HG03108 (cell line): Measurements from ENCODE around the gene ITGA7.

Source experiments
- ATAC-seq: cut with Tn5 transposase; IDR thresholded peaks from one replicate; pipeline ENCODE4 v1.9.1; 2021; ENCODE audit warnings: moderate library complexity; ENCODE audit not compliant: unreplicated experiment

The ITGA7 gene, protein sequence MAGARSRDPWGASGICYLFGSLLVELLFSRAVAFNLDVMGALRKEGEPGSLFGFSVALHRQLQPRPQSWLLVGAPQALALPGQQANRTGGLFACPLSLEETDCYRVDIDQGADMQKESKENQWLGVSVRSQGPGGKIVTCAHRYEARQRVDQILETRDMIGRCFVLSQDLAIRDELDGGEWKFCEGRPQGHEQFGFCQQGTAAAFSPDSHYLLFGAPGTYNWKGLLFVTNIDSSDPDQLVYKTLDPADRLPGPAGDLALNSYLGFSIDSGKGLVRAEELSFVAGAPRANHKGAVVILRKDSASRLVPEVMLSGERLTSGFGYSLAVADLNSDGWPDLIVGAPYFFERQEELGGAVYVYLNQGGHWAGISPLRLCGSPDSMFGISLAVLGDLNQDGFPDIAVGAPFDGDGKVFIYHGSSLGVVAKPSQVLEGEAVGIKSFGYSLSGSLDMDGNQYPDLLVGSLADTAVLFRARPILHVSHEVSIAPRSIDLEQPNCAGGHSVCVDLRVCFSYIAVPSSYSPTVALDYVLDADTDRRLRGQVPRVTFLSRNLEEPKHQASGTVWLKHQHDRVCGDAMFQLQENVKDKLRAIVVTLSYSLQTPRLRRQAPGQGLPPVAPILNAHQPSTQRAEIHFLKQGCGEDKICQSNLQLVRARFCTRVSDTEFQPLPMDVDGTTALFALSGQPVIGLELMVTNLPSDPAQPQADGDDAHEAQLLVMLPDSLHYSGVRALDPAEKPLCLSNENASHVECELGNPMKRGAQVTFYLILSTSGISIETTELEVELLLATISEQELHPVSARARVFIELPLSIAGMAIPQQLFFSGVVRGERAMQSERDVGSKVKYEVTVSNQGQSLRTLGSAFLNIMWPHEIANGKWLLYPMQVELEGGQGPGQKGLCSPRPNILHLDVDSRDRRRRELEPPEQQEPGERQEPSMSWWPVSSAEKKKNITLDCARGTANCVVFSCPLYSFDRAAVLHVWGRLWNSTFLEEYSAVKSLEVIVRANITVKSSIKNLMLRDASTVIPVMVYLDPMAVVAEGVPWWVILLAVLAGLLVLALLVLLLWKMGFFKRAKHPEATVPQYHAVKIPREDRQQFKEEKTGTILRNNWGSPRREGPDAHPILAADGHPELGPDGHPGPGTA

DNA sequence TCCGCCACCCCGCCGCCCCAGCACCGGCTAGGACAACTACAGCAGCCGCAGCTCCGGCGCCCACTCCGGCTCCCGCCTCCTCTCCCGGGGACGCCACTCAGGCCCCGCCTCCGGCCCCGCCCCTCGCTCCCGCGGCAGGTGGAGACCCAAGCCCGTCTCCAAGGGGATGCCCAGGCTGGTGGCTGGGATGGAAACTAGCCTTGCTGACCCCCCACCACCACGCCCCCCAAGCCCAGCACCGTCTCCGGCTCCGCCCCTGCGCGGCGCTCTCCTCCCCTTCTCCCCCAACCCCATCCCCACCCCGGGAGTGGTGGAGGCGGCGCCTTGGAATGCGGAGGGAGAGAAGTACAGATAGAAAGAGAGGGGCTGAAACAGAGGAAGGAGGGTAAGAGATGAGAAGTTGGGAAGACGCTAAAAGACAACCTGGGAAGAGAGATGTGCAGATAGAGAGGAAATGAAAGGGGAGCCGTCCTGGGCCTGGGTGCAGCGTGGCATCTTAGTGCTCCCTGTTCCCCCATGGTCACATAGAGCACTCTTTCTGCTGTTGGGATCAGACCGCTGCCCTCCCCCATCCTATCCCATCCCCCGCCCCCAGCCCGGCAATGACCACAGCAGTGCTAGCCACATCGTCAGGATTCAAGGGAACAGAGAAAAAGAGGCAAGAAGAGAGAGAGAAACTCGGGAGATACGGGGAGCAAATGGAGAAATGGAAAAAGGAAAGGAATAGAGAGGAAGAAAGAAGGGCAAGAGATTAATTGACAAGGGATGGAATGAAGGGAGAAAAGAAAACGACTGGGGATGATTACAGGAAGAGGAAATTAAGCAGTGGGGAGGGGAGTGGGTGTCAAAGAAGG, at the start of gene ITGA7:
Gene ITGA7, minus strand, starts transcription at position 64 of the 854 bp plus-strand sequence. CDS start 222 bp downstream, outside the sequence.
- ATAC-seq: no peak

DNA sequence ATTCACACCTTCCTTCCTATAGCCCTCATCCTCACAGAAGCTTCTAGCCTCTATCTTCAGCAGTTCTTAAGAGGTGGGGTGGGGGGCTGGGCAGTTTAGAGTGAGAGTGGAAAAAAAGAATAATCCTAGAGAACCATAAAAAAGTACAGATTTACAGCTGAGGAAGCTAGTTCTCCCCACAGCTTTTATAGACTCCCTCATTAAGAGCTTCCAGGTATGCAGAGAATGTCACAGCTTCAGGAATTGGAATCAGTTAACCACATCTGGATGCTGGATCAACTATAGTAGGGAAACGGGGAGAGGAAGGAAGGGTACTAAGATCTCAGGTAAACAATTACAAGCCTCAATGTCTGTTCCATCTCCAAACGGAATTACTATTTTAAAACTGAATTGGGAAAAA, 47.5 kb upstream of the ITGA7 start:
- no peak for ATAC-seq

DNA sequence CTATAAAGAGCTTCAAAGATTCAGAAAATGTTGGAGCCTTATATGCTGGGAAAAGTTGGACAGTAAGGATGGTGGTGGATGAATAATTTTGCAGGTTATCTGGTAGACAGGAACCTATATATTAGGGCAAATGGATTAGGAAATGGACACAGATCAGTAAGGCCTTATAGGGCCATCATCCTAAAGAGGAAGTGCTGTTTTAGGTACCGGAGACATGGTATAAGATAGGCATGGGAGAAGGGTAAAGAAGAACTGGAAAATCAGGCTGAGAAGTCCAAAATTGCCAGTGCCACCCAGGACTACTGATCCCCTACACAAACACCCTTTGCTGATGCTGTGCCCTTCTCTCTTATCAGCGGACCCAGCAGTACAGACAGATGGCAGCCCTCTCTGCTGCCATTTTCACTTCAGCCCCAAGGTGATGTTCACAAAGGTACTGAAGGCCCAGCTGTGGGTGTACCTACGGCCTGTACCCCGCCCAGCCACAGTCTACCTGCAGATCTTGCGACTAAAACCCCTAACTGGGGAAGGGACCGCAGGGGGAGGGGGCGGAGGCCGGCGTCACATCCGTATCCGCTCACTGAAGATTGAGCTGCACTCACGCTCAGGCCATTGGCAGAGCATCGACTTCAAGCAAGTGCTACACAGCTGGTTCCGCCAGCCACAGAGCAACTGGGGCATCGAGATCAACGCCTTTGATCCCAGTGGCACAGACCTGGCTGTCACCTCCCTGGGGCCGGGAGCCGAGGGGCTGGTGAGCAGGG, 40.7 kb upstream of the ITGA7 start:
- no peak for ATAC-seq

DNA sequence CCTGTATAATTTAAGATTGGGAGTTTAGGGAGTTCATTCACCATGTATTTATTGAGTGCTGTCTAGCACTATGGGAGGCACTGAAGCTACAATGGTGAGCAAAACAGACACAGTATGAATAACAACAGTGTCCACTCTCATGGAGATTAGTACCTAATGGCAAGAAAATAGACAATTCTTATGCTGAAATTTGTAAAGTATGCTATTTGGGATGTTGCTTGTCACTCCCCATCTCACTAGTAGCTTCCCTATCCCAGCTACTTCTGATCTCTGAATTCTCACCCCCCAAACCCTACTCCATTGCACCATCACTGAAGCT, 39.2 kb upstream of the ITGA7 start:
- no peak for ATAC-seq

DNA sequence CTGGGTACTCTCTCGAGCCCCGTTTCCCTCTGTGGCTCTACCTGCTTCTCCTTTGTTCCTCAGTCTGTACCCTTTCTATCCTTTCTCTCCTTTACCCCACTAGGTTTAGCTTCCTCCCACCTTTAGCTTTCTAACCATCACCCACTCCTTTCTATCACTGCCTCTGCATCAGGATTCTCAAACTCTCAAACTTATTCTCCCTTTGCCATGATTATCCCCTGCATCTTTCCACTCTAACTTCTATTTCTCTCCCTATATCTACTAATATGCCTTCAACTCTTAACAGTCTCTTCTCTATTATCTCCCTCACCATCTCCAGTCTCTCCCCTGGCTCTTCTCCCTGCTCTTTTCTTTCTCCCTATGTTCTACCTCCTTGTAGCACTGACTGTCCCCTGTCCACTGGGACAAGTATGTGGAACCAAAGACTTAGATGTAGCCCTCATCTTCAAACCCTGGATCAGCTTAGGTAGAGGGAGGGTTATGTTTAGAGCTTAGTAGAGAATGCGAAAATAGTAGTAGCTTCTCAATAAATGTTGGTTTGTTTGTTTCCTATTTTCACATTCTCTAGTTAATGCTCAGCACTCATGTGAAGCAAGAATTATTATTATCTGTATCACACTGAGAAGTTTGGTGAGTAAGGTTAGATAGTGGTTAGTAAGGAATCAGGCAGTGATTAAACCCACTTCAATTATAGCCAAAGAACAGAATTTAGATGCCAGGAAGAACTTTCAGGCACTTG, 38.6 kb upstream of the ITGA7 start:
- ATAC-seq: no peak

DNA sequence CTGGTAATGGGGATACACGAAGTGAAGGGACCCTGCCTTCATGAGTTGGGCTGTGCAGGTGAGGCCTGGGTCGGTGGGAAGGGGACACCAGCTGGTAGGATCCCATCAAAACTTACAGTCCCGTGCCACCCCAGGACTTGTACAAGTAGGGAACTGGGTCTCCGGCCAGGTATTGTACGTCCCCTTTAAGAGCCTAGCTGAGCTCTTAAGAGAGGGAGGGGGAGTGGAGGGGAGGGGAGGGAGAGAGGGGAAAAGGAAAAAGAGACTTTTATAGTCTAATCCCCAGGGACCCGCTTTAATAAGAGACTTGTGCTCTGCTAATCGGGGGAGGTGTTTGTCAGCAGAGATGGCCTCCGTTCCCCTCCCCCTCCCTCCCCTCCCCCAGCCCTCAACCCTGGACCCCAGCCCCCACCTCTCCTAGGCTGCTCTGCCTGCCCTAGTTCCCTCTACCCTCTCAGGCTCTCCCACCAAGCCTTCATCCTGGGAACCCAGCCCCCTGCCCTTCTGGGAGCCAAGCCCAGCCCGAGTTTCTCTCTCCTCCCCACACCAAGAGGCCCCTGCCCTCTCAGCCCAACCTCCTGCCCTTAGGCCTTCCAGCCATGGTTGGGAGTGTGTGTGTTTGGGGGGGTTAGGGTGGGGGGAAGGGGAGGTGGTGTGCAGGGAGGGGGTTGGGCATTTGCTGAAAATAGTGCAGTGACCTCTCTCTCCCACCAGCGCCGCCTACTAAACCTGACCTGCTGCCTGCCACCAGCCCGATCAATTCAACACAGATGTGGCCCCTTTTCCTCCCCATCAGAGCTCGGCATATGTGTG, 37.9 kb upstream of the ITGA7 start:
- no peak for ATAC-seq

DNA sequence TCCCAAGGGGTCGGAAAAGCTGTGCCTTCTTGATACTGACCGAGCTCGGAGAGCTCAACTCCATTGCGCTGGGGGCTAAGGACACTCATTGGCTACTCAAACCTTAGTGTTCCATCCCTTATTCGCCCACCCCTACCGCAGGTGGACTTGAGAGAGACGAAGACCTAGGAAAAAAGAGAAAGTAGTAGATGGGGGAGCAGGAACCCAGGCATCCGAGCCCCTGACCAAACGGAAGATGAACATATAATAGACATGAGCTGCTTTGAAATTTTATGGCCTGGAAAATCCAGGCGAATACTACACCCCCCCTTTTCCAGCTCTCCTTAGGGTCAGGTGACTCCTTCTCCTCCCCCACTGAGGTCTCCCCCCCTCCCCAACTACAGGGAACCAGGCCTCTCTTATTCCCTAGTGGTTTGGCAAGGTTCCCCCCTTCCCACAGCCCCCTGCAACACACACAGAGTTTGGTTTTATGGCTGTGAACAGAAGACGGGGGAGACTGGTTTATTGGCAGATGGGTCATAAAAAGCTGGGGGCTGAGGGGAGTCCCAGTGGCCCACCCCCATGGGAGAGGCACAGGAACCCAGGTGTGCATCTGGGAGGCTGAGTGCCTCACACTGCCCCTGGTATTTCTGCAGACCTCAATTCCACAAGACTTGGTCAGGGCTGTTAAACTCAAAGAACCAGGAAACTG, 36.8 kb upstream of the ITGA7 start:
- no peak for ATAC-seq

DNA sequence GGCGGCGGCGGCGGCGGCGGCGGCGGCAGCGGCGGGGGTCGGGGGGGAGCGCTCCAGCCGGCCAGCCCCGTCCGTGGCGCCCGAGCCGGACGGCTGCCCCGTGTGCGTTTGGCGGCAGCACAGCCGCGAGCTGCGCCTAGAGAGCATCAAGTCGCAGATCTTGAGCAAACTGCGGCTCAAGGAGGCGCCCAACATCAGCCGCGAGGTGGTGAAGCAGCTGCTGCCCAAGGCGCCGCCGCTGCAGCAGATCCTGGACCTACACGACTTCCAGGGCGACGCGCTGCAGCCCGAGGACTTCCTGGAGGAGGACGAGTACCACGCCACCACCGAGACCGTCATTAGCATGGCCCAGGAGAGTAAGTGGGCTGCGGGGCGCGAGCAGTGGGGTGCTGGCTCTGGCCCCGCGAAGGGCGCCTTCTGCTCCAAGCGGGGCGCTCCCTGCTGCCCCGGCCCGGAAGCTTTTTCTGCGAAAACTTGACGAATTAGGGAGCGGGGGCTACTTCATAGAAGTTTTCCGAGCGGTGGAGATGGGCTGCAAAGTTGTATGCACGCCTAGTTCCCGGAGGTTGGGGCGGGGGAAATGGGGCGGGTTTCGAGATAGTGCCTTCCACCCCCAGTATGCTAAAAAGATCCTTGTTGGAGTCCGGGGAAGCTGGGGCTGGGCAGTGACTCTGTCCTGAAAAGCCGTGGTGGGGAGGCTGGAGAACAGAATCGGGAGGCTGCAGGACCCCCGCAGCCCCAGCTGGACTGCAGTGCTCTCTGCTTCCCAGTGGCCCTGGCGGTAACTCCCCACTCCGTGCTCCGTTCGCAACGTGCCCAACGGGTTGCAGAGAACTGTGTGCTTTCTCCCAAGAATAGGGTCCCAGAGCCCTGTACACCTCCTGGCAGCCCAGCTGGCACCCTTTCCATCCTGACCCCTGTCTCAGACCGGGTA, 36.0 kb upstream of the ITGA7 start:
- peak; percentile 31 for ATAC-seq

DNA sequence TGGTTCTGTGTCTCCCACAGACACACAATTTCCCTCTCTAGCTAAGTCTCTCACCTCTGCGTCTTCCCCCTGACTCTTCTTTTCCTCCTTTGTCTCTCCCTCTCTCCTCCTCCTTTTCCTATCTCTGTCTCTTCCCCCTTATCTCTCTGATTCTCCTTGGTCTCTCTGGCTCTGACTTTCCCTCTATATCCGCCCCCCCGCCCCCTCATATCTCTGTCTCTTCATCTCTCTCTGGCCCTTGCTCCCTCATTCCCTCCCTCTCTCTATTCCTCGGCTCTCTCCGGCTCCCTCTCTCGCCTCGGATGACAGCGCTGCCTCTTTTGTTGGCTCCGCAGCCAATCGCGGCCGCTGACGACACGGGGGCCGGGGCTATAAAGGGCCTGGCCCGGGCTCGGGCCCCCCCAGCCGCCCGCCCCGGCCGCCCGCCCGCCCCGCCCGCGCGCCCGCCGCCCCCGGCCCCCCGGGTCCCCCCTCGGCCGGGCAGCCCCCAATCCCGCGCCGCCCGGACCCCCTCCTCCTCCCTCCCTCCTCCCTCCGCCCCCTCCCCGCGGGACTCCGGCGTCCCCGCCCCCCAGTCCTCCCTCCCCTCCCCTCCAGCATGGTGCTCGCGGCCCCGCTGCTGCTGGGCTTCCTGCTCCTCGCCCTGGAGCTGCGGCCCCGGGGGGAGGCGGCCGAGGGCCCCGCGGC, 35.2 kb upstream of the ITGA7 start, which contains the start of gene GDF11:
Gene GDF11, plus strand, starts transcription at position 404 of the 687 bp plus-strand sequence. Its CDS starts 195 bp downstream, at position 599.
- ATAC-seq: peak; percentile 27

DNA sequence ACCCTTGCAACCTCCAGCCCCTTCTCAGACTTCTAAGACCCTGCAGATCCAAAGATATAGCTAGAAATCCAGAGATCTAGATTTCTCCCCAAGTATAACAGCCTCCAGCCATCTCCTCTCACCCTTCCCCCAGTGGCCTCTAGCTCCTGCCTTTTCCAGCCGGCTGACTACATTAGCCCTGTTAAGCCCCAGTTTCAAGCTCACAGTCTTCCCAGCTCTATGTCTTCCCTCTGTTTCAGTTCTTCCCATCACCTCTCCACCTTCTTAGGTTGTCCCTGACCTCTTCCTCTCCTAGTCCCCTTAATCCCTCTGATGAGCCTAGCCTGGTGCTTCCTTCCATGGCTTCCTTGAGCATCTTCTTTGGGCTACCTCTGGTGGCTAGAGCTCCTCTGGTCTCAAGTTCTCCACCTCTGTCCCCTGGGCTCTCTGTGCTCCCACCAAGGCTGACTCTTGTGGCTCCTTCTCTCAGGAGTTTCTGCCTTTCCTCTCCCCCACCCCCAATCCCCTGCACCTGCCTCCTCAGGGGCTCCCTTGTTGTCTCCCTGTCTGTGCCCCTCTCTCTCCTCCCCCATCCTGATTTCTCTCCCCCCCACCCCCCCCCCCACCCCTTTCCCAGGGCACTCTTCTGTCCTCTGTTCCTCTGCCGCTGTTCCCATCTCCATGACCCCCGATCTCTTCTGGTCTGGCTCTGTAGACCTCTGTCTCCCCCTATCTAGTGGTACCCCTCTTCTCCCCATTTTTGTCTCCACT, 34.4 kb upstream of the ITGA7 start:
- ATAC-seq: no peak

DNA sequence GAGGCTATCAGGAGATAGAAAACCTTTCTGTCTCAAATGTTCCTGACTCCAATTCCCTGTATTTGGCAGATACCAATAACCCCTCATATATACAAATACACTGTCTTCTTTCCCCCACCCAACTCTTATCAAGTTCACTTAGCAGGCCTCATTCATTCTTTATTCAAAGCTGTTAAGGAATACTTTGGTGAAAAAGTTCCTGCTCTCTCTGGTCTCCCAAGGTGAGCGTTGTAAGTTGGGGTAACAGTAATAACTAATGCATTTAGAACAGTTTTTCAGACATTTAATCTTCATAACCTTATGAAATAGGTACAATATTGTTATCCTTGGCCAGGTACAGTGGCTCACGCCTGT, 31.3 kb upstream of the ITGA7 start:
- ATAC-seq: no peak

DNA sequence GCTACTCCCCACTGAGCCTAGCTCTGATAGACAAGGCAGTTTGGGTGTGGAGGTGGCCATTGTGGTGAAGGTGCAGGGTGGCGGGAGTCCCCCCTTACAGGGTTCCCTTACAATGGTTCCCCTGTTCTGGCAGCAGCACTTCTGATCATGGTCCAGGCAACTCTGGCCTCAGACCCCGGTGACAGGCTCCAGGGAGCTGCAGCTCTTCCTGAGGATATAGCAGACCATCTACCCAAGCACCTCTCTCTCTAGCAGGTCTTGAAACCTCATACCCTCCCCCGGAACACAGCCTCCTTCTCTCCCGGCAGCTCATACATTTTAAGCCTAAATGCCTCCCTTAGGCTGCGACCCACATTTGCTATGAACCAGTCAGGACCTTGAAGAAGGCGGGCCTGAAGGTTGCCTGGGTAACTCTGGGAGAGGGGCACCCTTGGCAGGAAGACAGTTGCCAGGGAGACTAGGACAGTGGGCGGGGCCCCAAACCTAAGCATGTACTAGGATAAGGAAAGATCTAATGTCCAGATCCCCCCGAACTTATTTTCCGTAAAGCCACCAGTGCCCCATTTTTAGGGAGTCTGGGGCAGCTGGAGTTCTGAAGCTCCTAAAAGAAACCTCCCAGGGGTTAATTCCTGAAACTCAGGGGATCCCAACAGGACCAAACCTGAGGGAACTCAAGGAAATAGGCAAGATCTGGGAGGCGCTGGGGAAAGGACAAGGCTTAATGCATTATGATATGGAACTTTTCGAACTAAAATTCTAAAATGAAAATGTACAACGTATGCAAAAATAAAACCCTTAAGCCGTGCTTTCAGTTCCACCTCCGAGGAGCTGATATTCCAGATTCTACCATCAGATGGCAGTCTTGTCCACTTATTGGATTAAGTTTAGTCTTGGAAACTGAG, 30.7 kb upstream of the ITGA7 start:
- ATAC-seq: peak; percentile 86

DNA sequence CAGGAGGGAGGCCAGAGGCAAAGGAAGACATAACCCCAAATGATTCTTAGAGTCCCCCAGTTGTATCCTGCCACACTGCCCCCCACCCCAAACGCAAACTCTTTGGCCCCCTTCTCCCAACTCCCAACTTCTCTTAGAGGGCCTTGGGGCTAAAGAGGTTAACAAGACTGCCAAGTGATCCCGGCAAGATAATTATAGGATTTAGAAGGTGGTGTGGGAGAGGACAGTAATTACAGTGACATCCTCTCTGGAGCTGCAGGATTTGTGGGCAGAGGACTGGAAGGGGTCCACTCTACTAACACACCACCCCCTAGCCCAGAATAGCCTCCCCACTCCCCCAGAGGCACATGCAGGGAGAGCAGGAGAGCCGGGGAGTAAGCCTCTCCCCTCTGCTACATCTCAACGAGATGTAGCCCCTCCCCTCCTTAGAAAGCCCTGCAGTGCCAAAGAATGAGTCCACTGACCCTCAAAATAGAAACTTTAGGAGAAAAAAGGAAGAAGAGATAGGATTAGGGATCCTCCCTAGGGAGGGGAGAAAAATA, 29.9 kb upstream of the ITGA7 start:
- ATAC-seq: no peak
